Activated effector memory CD4-positive, alpha-beta T cell treated with Interleukin-2 at 50 U/mL for 16 hours (primary cell): ENCODE measurements around the gene RBBP7.
"Not testable (repeated sequence)": the region's sequence is repeated elsewhere in the genome, so short reads cannot be mapped to it uniquely, and the experiment has no call there.

ENCODE experiments used
- DNase-seq: peaks from one replicate; pipeline ENCODE4 v3.0.0-alpha.2; 2020

RBBP7 gene

GRCh38 chrX:16856744-16857143 is 13.4 kb downstream of the RBBP7 start:
- DNase-seq: no peak

GRCh38 chrX:16856076-16856404 is 14.1 kb downstream of the RBBP7 start:
- DNase-seq: not testable (repeated sequence)

GRCh38 chrX:16855363-16856075 is 14.6 kb downstream of the RBBP7 start:
- DNase-seq: no peak

GRCh38 chrX:16853537-16853936 is 16.6 kb downstream of the RBBP7 start:
- no peak for DNase-seq

- DNase-seq: no peak
These were observed 17.5 kb downstream of the RBBP7 start for GRCh38 chrX:16852617-16853179.

- no peak for DNase-seq
These were observed 18.3 kb downstream of the RBBP7 start for GRCh38 chrX:16851827-16852226.

- no peak for DNase-seq
These were observed 18.7 kb downstream of the RBBP7 start for GRCh38 chrX:16851421-16851820.

DNA sequence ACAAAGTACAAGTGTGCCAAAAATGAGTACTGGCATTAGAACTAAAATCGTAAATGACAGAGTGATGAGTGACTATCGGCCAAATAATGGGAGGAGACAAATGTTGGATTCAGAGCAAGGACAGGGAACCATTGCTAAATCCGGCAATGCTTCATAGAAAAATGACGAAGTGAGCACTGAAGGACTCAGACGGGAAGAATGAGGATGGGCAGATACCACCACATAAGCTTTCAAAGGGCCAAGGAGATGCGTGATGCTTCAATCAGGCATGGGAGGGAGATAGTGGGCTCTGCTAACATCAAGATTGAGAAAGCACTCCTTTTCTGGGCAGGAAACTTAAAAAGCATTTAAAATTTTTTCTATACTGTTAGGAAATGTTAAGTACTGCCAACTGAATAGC is 21.6 kb downstream of the RBBP7 start:
- DNase-seq: no peak

- DNase-seq: no peak
These were observed 24.5 kb downstream of the RBBP7 start for GRCh38 chrX:16845686-16846085.

- no peak for DNase-seq
These were observed 26.8 kb downstream of the RBBP7 start for GRCh38 chrX:16843208-16843909.

DNA sequence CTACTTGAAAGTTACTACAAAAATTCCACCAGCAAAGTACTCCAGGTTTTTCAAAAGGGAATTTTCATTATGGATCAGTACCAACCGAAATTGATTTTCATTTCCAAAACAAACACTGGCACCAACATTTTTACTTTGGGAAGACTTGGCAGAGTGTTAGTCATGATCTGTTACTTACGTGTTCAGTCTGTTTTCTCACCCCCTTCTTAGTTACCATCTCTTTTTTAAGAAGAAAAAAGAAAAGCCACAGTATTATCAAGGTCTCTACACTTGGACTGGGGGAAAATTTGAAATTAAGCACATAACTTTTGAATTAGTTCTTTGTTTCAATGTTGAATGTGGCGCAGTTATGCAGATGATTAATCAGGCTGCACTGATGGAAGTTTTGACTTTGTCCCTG is 27.5 kb downstream of the RBBP7 start:
- DNase-seq: no peak

DNA sequence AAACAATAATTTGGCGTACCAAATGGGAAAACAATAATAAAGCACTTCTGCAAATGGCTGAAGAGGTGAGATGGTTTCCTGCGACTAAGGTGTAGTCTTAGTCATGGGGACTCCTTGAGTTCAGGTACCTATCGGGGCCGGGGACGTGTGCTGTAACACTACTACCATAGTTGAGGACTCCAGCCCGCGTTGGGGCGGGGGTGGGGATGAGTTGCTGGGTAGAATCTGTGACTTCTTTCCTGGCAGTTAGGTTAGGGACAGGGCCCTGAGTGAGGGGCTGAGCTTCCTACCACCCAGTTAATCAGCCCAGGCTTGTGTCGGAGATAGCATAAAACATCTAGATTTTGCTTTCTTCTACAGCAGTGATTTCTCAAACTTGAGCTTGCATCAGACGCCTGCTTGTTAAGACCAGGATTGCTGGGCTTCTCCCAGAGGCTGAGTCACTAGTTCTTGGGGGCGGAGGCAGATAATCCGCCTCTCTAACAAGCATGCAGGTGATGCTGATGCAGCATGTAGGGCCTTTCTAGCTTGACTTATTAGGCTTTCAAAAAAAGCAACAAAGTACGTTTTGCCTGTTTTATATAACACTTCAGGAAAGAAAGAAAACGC is 30.2 kb downstream of the RBBP7 start:
- no peak for DNase-seq

GRCh38 chrX:16839219-16839851 is 30.8 kb downstream of the RBBP7 start:
- no peak for DNase-seq

GRCh38 chrX:16838202-16839066 is 31.7 kb downstream of the RBBP7 start:
- DNase-seq: no peak

- no peak for DNase-seq
These were observed 33.8 kb downstream of the RBBP7 start for GRCh38 chrX:16836371-16836770.

GRCh38 chrX:16834806-16835205 is 35.4 kb downstream of the RBBP7 start:
- no peak for DNase-seq

DNA sequence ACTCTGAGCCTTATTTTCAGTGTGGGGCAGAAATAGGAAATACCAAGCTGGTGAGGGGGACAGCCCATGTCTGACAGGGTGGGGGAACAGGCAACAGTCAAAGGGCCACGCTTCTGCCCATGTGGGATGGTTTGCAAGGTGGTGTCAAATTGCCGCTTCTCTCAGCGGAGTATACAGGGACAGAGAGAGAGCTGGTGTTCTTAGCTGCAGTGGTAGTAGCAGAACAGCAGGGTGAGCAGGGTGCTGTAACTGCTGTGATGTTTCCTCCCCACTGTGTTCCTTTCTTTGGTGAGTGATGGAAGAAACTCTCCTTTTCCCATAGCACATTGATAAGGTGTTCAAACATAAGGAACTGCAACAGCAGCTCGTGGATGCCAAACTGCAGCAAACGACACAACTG is 37.9 kb downstream of the RBBP7 start:
- no peak for DNase-seq

GRCh38 chrX:16828124-16828908 is 41.8 kb downstream of the RBBP7 start:
- no peak for DNase-seq

DNA sequence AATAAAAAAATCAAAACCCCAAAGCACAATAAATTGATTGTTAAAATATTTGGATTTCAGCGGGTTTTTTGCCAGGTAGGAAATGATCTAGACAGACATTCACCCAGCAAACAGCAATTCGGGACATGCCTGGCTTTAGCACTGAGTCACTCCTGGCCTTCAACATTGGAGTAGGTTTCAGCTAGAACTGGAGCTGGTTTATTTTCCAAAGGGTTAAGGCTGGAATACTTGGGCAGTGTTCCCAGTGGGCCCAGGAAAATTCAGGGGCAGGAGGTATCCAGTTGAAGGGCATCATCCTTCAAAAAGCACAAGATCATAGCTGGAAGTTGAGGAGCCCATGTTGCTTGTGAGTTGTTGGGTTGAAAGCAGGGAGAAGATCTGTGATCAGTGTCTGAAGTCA is 42.9 kb downstream of the RBBP7 start:
- DNase-seq: no peak

DNA sequence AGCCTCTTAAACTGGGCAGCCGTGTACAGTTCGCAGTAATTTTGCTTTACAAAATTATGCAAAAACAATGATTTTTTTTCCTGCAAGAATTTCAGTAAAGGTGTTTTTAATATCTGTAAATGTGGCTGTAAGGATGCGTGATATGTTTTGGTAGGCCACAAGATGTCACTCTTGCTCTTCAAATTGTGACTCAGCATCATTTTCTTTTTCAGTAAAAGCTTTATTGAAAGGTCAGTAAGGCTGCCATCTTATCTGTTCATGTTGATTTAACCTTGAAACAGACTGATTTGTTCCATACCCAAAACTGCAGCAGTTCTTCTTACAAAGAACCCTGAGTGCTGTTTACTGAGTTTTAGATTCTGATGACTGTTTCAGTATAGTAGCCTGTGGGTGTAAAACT is 44.0 kb downstream of the RBBP7 start:
- no peak for DNase-seq

DNA sequence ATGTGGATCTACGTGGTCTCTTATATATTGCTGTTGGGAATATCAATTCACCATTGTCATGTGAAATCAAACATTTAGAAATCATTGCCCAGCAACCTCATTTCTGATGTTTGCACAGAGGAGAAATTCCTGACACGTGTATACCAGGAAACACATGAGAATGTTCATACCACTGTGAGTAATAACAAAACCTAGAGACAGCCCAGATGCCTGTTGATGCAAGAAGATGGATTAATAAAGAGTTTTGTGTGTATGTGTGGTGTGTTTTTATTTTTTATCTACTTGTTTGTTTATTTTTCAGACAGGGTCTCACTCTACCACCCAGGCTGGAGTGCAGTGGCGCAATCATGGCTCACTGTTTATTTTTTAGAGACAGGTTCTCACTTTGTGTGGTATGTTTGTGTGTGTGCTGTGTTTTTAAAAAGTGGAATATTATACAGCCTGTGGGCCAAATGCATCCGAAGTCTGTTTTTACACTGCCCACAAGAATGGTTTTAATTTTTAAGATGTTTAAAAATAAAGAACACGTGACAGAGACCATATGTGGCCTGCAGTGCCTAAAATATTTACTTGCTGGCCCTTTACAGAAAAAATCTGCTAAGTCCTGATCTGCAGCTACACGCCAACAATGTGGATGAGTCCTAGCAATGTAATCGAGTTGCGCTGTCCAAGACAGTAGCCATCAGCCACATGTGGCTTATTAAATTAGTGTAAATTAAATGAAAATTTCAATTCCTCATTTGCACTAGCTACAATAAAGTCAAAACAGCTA is 44.7 kb downstream of the RBBP7 start:
- DNase-seq: no peak
